ENCODE measurements around the gene ABCC3. TPM values are rescaled to one million over a fixed set of nuclear protein-coding genes. Genes with fewer than 3 reads are reported as not detected.

The ABCC3 gene
- total and polyA plus RNA-seq, 9 of the 15 experiments (the other 6 are each of a cell fraction or from before 2014, with no cell fraction given) = 0.03 to 1.6 (median 0.42) TPM; not detected in 5

GRCh38 chr17:50683434-50684287 lies 49.0 kb downstream of the ABCC3 start:
- no peak overlapping the region for H3K4me2 ChIP-seq (ENCODE audit: insufficient read depth, low read length)
- peaks cover 4 to 16% of the 10 kb centered on the region in 2 experiments; a peak in 3 of 5 replicates for H3K4me1 ChIP-seq (replicated peaks in 1 of 2; ENCODE audit: control insufficient read depth in 2 of 2, insufficient read depth in 2 of 2, low read length in 2 of 2)
- H3K27ac ChIP-seq (ENCODE audit: extremely low read depth, low read depth, low read length) = no peak overlapping the region
- no peaks in the 10 kb centered on the region for H3K36me3 ChIP-seq (ENCODE audit: control insufficient read depth, insufficient read depth, low read length)
- DNase-seq (ENCODE audit: extremely low read depth in 1 of 4, low spot score in 3 of 4) = no peak
- intact Hi-C loops (cut with micrococcal nuclease) (loop anchor here (5.0 kb wide), 1 partner anchor 201 kb away; no protein-coding TSS in a partner anchor), in situ Hi-C loops (cut with MboI) (no loop called here)
- H2AFZ ChIP-seq (ENCODE audit: low read depth, low read length) = no peak overlapping the region
- H3K9me1 ChIP-seq (ENCODE audit: control insufficient read depth, insufficient read depth, low read length) = no peaks in the 10 kb centered on the region
- no peaks in the 10 kb centered on the region for H4K20me1 ChIP-seq (replicated peaks; ENCODE audit: control insufficient read depth, insufficient read depth, low read length)
- no peak for ATAC-seq
- 64% methylated on average over 20 of the region's 28 CpGs for WGBS (ENCODE audit: insufficient coverage, low coverage, missing lambda C conversion rate)
- POLR2A ChIA-PET = interaction anchor here (0.5 to 1.7 kb wide), 7 partner anchors 9 to 198 kb away, joined by 3 to 5 read pairs (median 4); no protein-coding TSS in a partner anchor
- CTCF ChIA-PET (ENCODE audit: low intra/inter-chr PET ratio) = no interaction called here
- no peak overlapping the region for H3K9ac ChIP-seq (ENCODE audit: insufficient read depth in 1 of 2, low read depth in 2 of 2, low read length in 2 of 2)
- FAIRE-seq = no peak
- no peak overlapping the region for H3K4me3 ChIP-seq
- BruUV-seq (replicated peaks) = no TSS peak
- peaks cover 2 to 16% of the 10 kb centered on the region in 2 experiments; a peak in 3 of 5 replicates for H3K27me3 ChIP-seq (ENCODE audit: control insufficient read depth in 2 of 2, insufficient read depth in 2 of 2, low read length in 2 of 2)
- H3K9me3 ChIP-seq (replicated peaks; ENCODE audit: control insufficient read depth, insufficient read depth, low read depth, low read length) = no peaks in the 10 kb centered on the region
- H3K79me2 ChIP-seq (ENCODE audit: control insufficient read depth, insufficient read depth, low read length) = no peaks in the 10 kb centered on the region
- TF ChIP-seq COPS2 (conservative IDR thresholded peaks at IDR 0.05) = no peak
- no peak for TF ChIP-seq PTRF (tag; IDR thresholded peaks at IDR 0.05)
- TF ChIP-seq CC2D1A (IDR thresholded peaks at IDR 0.05) = no peak
- no peak for TF ChIP-seq ARNT (IDR thresholded peaks at IDR 0.05)
- no peak for TF ChIP-seq MLX (CRISPR knock-in tag; conservative IDR thresholded peaks at IDR 0.05)
- TF ChIP-seq XRCC3 (IDR thresholded peaks at IDR 0.05) = no peak
- no peak for TF ChIP-seq PML (IDR thresholded peaks at IDR 0.05; ENCODE audit: low read length)
- no peak for TF ChIP-seq PHB2 (IDR thresholded peaks at IDR 0.05; ENCODE audit: low read depth)
- TF ChIP-seq KDM5B (IDR thresholded peaks at IDR 0.05; ENCODE audit: insufficient replicate concordance, low read depth, low read length) = no peak
- no peak for TF ChIP-seq E2F8 (IDR thresholded peaks at IDR 0.05; ENCODE audit: low read depth, partially characterized antibody)
- no peak for TF ChIP-seq NELFE (IDR thresholded peaks at IDR 0.05; ENCODE audit: insufficient read depth, insufficient read length)
- TF ChIP-seq AFF1 (IDR thresholded peaks at IDR 0.05; ENCODE audit: low read depth in 1 of 2, partially characterized antibody in 2 of 2) = no peak
- TF ChIP-seq MBD2 (IDR thresholded peaks at IDR 0.05; ENCODE audit: borderline replicate concordance, low read depth) = no peak
- no peak for TF ChIP-seq PTTG1 (tag; IDR thresholded peaks at IDR 0.05; ENCODE audit: low read depth)
